WTC11 (cell line): ENCODE results near the gene BET1L. TPM values are rescaled to one million over a fixed set of nuclear protein-coding genes. Genes with fewer than 3 reads are reported as not detected.

Experiments used
- ATAC-seq: fragments of 200-7000 bp; cut with Tn5 transposase; 2 replicates; pipeline ENCODE4 v1.10.0; 2021; ENCODE audit warnings: mild to moderate bottlenecking, moderate library complexity
- CTCF ChIA-PET: fragments of 300-600 bp; sonication (Branson Sonifier 250); formaldehyde crosslinking; loops from one replicate; lab custom pipeline; 2021; ENCODE audit warnings: antibody characterized with exemption; lab: Charles Lee
- POLR2A ChIA-PET: fragments of 350-600 bp; sonication (Branson Sonifier 250); formaldehyde crosslinking; loops from one replicate; lab custom pipeline; 2021; ENCODE audit warnings: antibody characterized with exemption; lab: Charles Lee
- DNase-seq: peaks from one replicate; pipeline ENCODE4 v3.0.0; 2021; ENCODE audit warnings: low spot score
- H3K27ac Mint-ChIP-seq: 2 replicates; pipeline ENCODE4 v1.8.0; 2021; ENCODE audit warnings: mixed read lengths
- H3K27me3 Mint-ChIP-seq: 2 replicates; pipeline ENCODE4 v1.8.0; 2021; ENCODE audit warnings: low read depth, mild to moderate bottlenecking, moderate library complexity, mixed read lengths
- H3K36me3 Mint-ChIP-seq: 2 replicates; pipeline ENCODE4 v1.8.0; 2021; ENCODE audit warnings: mixed read lengths
- H3K4me1 Mint-ChIP-seq: 2 replicates; pipeline ENCODE4 v1.8.0; 2022; ENCODE audit warnings: mixed read lengths
- H3K4me3 Mint-ChIP-seq: 2 replicates; pipeline ENCODE4 v1.8.0; 2021; ENCODE audit warnings: mild to moderate bottlenecking, moderate library complexity, mixed read lengths
- H3K9me3 Mint-ChIP-seq: 2 replicates; pipeline ENCODE4 v1.8.0; 2021; ENCODE audit warnings: mixed read lengths
- ATF1 ChIP-seq: sonication (generic); formaldehyde crosslinking; IDR thresholded peaks from 2 replicates; pipeline ENCODE4 v1.8.1; 2023; ENCODE audit warnings: mild to moderate bottlenecking, moderate library complexity, missing genetic modification reagents
- ESRRA ChIP-seq: sonication (generic); formaldehyde crosslinking; IDR thresholded peaks from 2 replicates; pipeline ENCODE4 v1.8.1; 2022; ENCODE audit warnings: mild to moderate bottlenecking, missing genetic modification reagents, borderline replicate concordance
- FOXJ3 ChIP-seq: sonication (generic); formaldehyde crosslinking; IDR thresholded peaks from 2 replicates; pipeline ENCODE4 v1.9.0; 2021; ENCODE audit warnings: missing genetic modification reagents, mild to moderate bottlenecking, borderline replicate concordance
- KAT7 ChIP-seq: sonication (generic); formaldehyde crosslinking; IDR thresholded peaks from 2 replicates; pipeline ENCODE4 v1.8.1; 2023; ENCODE audit warnings: missing genetic modification reagents, mild to moderate bottlenecking, borderline replicate concordance
- NFATC4 ChIP-seq: fragments of 250-450 bp; sonication (Bioruptor Pico); IDR thresholded peaks from 2 replicates; pipeline ENCODE4 v1.9.0; 2021; ENCODE audit warnings: mild to moderate bottlenecking
- NFE2L1 ChIP-seq: sonication (generic); formaldehyde crosslinking; IDR thresholded peaks from 2 replicates; pipeline ENCODE4 v1.8.1; 2023; ENCODE audit warnings: missing genetic modification reagents
- NR2C2 ChIP-seq: sonication (generic); formaldehyde crosslinking; IDR thresholded peaks from 2 replicates; pipeline ENCODE4 v1.8.0; 2022; ENCODE audit warnings: mild to moderate bottlenecking, missing genetic modification reagents
- PRRX2 ChIP-seq: fragments of 250-450 bp; sonication (Bioruptor Pico); IDR thresholded peaks from 2 replicates; pipeline ENCODE4 v1.8.0; 2021; ENCODE audit warnings: mild to moderate bottlenecking
- SMAD3 ChIP-seq: sonication (generic); formaldehyde crosslinking; IDR thresholded peaks from 2 replicates; pipeline ENCODE4 v1.8.0; 2022; ENCODE audit warnings: missing genetic modification reagents, mild to moderate bottlenecking, borderline replicate concordance
- SOX15 ChIP-seq: fragments of 250-450 bp; sonication (Bioruptor Pico); IDR thresholded peaks from 2 replicates; pipeline ENCODE4 v1.9.0; 2021; ENCODE audit warnings: mild to moderate bottlenecking
- SP1 ChIP-seq: sonication (generic); formaldehyde crosslinking; conservative IDR thresholded peaks from 2 replicates; pipeline ENCODE4 v1.8.1; 2022; ENCODE audit warnings: missing genetic modification reagents
- TCF7 ChIP-seq: sonication (generic); formaldehyde crosslinking; IDR thresholded peaks from 2 replicates; pipeline ENCODE4 v1.8.0; 2022; ENCODE audit warnings: mild to moderate bottlenecking, low read depth, missing genetic modification reagents, moderate library complexity
- TEAD1 ChIP-seq: sonication (generic); formaldehyde crosslinking; IDR thresholded peaks from 2 replicates; pipeline ENCODE4 v1.8.0; 2022; ENCODE audit warnings: mild to moderate bottlenecking, missing genetic modification reagents
- TEAD4 ChIP-seq: sonication (generic); formaldehyde crosslinking; IDR thresholded peaks from 2 replicates; pipeline ENCODE4 v1.8.0; 2022; ENCODE audit warnings: mild to moderate bottlenecking, missing genetic modification reagents
- ZNF263 ChIP-seq: sonication (generic); formaldehyde crosslinking; IDR thresholded peaks from 2 replicates; pipeline ENCODE4 v1.8.1; 2022; ENCODE audit warnings: low read depth, mild to moderate bottlenecking, moderate library complexity, missing genetic modification reagents
- ZNF396 ChIP-seq: fragments of 250-450 bp; sonication (Bioruptor Pico); IDR thresholded peaks from 2 replicates; pipeline ENCODE4 v1.8.0; 2021; ENCODE audit warnings: mild to moderate bottlenecking, moderate library complexity, borderline replicate concordance
- ZNF416 ChIP-seq: fragments of 250-450 bp; sonication (Bioruptor Pico); IDR thresholded peaks from 2 replicates; pipeline ENCODE4 v1.9.0; 2021; ENCODE audit warnings: mild to moderate bottlenecking, inconsistent platforms
- total RNA-seq: library from RNA; stranded (reverse); gene quantifications from 3 replicates; pipeline ENCODE4 v1.2.3, GENCODE V29; 2021
- TF ChIP-seq, protein P1 (sequence below): fragments of 250-450 bp; sonication (Bioruptor Pico); IDR thresholded peaks from 2 replicates; pipeline ENCODE4 v1.9.0; 2021; ENCODE audit warnings: mild to moderate bottlenecking
- TF ChIP-seq, protein P2 (sequence below): fragments of 250-450 bp; sonication (Bioruptor Pico); IDR thresholded peaks from 2 replicates; pipeline ENCODE4 v1.9.0; 2021; ENCODE audit warnings: moderate library complexity, mild to moderate bottlenecking, inconsistent platforms, borderline replicate concordance
- TF ChIP-seq, protein P3 (sequence below): sonication (generic); formaldehyde crosslinking; IDR thresholded peaks from 2 replicates; pipeline ENCODE4 v1.8.1; 2023; ENCODE audit warnings: mild to moderate bottlenecking, missing genetic modification reagents, moderate library complexity
- TF ChIP-seq, protein P4 (sequence below): fragments of 250-450 bp; sonication (Bioruptor Pico); IDR thresholded peaks from 2 replicates; pipeline ENCODE4 v1.8.0; 2021; ENCODE audit warnings: mild to moderate bottlenecking
- TF ChIP-seq, protein P5 (sequence below): sonication (generic); formaldehyde crosslinking; IDR thresholded peaks from 2 replicates; pipeline ENCODE4 v1.8.1; 2022; ENCODE audit warnings: mild to moderate bottlenecking, missing genetic modification reagents, moderate library complexity, borderline replicate concordance
- TF ChIP-seq, protein P6 (sequence below): sonication (generic); formaldehyde crosslinking; IDR thresholded peaks from 2 replicates; pipeline ENCODE4 v1.8.0; 2022; ENCODE audit warnings: mild to moderate bottlenecking, missing genetic modification reagents
- TF ChIP-seq, protein P7 (sequence below): fragments of 250-450 bp; sonication (Bioruptor Pico); IDR thresholded peaks from 2 replicates; pipeline ENCODE4 v1.9.0; 2021; ENCODE audit warnings: mild to moderate bottlenecking, borderline replicate concordance

The BET1L gene
- total RNA-seq, 1 experiment from 2014 or later, result 51.4 TPM

DNA sequence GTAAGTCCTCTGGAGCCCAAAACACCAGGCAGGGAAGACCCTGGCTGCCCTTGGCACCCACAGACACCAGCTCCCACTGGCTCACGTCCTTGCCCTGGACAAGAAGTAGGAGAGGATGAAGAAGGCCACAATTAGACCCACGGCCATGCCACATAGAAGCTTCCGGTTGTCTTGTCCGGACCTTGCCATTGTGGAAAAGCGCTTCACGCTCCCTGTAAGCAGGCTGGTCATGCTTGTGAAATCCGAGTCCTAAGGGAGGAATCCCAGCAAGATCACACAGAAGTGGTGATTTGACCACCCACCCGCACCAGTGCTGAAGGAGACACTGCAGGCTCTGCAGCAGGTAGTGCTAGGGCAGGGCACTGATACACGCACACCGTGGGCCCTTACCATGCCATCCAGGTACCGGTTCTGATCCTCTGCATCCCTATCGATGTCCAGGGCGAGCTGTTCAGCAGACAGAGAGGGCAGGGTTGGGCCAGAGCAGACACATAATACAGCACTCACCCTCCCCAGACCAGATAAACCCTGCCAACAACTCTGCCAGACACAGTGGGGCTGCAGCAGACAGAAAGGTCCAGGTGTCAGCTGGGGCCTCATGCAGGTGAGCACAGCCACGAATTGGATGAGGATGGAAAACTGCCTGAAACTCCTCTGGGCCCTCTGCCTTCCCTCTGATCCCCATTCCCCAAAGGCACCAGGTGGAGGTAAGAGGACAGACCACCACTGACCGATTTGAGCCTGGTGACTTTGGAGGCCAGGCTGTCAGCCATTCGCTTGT lies 1.8 kb downstream of the BET1L start:
- H3K4me3 Mint-ChIP-seq, result peak overlapping the region; percentile 97
- no peaks in the 10 kb centered on the region for H3K9me3 Mint-ChIP-seq
- peaks cover 8% of the 10 kb centered on the region; the same call in 1 of the 2 replicates for H3K4me1 Mint-ChIP-seq
- no peaks in the 10 kb centered on the region for H3K27me3 Mint-ChIP-seq
- DNase-seq, result no peak
- ChIA-PET POLR2A (no interaction called here), CTCF (no interaction called here)
- peaks cover 21% of the 10 kb centered on the region for H3K36me3 Mint-ChIP-seq
- TF ChIP-seq, protein P1, sequence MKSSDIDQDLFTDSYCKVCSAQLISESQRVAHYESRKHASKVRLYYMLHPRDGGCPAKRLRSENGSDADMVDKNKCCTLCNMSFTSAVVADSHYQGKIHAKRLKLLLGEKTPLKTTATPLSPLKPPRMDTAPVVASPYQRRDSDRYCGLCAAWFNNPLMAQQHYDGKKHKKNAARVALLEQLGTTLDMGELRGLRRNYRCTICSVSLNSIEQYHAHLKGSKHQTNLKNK (CRISPR knock-in tag), result no peak
- no peak for TF ChIP-seq FOXJ3
- TF ChIP-seq NR2C2, result no peak
- TF ChIP-seq TEAD4, result no peak
- TF ChIP-seq, protein P2, sequence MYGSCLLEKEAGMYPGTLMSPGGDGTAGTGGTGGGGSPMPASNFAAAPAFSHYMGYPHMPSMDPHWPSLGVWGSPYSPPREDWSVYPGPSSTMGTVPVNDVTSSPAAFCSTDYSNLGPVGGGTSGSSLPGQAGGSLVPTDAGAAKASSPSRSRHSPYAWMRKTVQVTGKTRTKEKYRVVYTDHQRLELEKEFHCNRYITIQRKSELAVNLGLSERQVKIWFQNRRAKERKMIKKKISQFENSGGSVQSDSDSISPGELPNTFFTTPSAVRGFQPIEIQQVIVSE, result no peak
- no peak for TF ChIP-seq ZNF263 (CRISPR knock-in tag)
- TF ChIP-seq TCF7, result no peak
- TF ChIP-seq, protein P3, sequence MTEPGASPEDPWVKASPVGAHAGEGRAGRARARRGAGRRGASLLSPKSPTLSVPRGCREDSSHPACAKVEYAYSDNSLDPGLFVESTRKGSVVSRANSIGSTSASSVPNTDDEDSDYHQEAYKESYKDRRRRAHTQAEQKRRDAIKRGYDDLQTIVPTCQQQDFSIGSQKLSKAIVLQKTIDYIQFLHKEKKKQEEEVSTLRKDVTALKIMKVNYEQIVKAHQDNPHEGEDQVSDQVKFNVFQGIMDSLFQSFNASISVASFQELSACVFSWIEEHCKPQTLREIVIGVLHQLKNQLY (CRISPR knock-in tag), result no peak
- TF ChIP-seq, protein P4, sequence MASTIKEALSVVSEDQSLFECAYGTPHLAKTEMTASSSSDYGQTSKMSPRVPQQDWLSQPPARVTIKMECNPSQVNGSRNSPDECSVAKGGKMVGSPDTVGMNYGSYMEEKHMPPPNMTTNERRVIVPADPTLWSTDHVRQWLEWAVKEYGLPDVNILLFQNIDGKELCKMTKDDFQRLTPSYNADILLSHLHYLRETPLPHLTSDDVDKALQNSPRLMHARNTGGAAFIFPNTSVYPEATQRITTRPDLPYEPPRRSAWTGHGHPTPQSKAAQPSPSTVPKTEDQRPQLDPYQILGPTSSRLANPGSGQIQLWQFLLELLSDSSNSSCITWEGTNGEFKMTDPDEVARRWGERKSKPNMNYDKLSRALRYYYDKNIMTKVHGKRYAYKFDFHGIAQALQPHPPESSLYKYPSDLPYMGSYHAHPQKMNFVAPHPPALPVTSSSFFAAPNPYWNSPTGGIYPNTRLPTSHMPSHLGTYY (CRISPR knock-in tag), result no peak
- no peak for TF ChIP-seq TEAD1 (CRISPR knock-in tag)
- TF ChIP-seq ATF1, result no peak
- TF ChIP-seq, protein P5, sequence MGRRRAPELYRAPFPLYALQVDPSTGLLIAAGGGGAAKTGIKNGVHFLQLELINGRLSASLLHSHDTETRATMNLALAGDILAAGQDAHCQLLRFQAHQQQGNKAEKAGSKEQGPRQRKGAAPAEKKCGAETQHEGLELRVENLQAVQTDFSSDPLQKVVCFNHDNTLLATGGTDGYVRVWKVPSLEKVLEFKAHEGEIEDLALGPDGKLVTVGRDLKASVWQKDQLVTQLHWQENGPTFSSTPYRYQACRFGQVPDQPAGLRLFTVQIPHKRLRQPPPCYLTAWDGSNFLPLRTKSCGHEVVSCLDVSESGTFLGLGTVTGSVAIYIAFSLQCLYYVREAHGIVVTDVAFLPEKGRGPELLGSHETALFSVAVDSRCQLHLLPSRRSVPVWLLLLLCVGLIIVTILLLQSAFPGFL, result no peak
- TF ChIP-seq NFATC4 (CRISPR knock-in tag), result no peak
- no peak for TF ChIP-seq SMAD3 (CRISPR knock-in tag)
- no peak for ATAC-seq
- no peak overlapping the region for H3K27ac Mint-ChIP-seq

DNA sequence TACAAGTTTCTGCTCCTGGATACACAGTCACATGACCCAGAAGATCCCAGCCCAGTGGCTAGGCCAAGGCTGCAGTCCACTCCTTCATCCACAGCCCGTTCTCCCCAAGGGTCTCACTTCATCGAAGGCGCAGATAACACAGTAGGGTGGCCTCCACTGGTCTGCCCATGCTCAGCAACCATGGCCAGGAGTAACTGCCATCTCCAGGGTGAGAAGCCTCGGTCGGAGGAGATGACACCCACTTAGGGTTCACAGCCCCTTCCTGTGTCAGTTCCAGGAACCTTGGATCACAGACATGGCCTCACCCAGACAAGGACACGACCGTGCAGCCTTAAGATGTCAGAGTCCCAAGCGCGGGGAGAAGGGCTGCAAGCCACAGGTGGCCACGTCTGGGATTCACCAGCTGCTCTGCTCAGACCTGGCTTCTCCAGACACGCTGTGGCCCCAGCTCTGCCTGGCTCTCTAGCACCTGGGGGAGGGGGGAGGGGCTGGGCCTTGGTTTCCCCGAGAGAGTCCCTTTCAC lies 2.6 kb downstream of the BET1L start:
- Mint-ChIP-seq H3K36me3 (peaks cover 14% of the 10 kb centered on the region), H3K27me3 (no peaks in the 10 kb centered on the region), H3K9me3 (no peaks in the 10 kb centered on the region), H3K4me3 (no peak overlapping the region), H3K4me1 (peaks cover 6% of the 10 kb centered on the region; the same call in 1 of the 2 replicates), H3K27ac (no peak overlapping the region)
- POLR2A ChIA-PET, result no interaction called here
- CTCF ChIA-PET, result no interaction called here
- TF ChIP-seq ESRRA, result no peak
- TF ChIP-seq PRRX2, result no peak
- TF ChIP-seq KAT7 (CRISPR knock-in tag), result no peak
- TF ChIP-seq NFE2L1 (CRISPR knock-in tag), result no peak
- TF ChIP-seq, protein P4 (CRISPR knock-in tag), result no peak
- TF ChIP-seq, protein P6, sequence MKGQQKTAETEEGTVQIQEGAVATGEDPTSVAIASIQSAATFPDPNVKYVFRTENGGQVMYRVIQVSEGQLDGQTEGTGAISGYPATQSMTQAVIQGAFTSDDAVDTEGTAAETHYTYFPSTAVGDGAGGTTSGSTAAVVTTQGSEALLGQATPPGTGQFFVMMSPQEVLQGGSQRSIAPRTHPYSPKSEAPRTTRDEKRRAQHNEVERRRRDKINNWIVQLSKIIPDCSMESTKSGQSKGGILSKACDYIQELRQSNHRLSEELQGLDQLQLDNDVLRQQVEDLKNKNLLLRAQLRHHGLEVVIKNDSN (CRISPR knock-in tag), result no peak
- TF ChIP-seq SP1 (CRISPR knock-in tag), result no peak
- TF ChIP-seq, protein P7, sequence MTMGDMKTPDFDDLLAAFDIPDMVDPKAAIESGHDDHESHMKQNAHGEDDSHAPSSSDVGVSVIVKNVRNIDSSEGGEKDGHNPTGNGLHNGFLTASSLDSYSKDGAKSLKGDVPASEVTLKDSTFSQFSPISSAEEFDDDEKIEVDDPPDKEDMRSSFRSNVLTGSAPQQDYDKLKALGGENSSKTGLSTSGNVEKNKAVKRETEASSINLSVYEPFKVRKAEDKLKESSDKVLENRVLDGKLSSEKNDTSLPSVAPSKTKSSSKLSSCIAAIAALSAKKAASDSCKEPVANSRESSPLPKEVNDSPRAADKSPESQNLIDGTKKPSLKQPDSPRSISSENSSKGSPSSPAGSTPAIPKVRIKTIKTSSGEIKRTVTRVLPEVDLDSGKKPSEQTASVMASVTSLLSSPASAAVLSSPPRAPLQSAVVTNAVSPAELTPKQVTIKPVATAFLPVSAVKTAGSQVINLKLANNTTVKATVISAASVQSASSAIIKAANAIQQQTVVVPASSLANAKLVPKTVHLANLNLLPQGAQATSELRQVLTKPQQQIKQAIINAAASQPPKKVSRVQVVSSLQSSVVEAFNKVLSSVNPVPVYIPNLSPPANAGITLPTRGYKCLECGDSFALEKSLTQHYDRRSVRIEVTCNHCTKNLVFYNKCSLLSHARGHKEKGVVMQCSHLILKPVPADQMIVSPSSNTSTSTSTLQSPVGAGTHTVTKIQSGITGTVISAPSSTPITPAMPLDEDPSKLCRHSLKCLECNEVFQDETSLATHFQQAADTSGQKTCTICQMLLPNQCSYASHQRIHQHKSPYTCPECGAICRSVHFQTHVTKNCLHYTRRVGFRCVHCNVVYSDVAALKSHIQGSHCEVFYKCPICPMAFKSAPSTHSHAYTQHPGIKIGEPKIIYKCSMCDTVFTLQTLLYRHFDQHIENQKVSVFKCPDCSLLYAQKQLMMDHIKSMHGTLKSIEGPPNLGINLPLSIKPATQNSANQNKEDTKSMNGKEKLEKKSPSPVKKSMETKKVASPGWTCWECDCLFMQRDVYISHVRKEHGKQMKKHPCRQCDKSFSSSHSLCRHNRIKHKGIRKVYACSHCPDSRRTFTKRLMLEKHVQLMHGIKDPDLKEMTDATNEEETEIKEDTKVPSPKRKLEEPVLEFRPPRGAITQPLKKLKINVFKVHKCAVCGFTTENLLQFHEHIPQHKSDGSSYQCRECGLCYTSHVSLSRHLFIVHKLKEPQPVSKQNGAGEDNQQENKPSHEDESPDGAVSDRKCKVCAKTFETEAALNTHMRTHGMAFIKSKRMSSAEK, result no peak
- no peak for TF ChIP-seq SOX15 (CRISPR knock-in tag)
- TF ChIP-seq, protein P1 (CRISPR knock-in tag), result no peak
- TF ChIP-seq ZNF396, result no peak
- no peak for TF ChIP-seq ZNF416 (CRISPR knock-in tag)
- ATAC-seq (no peak), DNase-seq (no peak)
